Endothelial cell of umbilical vein (primary cell): ENCODE data around the gene UBXN6. TPM values are rescaled to one million over a fixed set of nuclear protein-coding genes. Genes with fewer than 3 reads are reported as not detected.

Source experiments
- BruUV-seq: library from RNA; stranded (reverse); fragments of 400-500 nt; replicated peaks from 2 replicates; lab custom pipeline; 2021; lab: Mats Ljungman, UMichigan
- CTCF ChIA-PET: fragments of 300-600, 350-600 bp; sonication (Branson Sonifier 250); formaldehyde crosslinking; loops from one replicate; lab custom pipeline; 2021; ENCODE audit warnings: antibody characterized with exemption, inconsistent platforms; lab: Charles Lee
- POLR2A ChIA-PET: fragments of 300-600, 350-600 bp; sonication (Branson Sonifier 250); formaldehyde crosslinking; loops from one replicate; lab custom pipeline; 2021; ENCODE audit warnings: antibody characterized with exemption, inconsistent platforms; lab: Charles Lee
- DNase-seq: peaks from one replicate; pipeline ENCODE4 v3.0.0-alpha.2; 2011; ENCODE audit warnings: low read depth, low spot score
- FAIRE-seq: peaks from 2 replicates; lab custom pipeline; 2011; peaks lifted over from hg19 to GRCh38; lab: Jason Lieb, UNC
- H2AFZ ChIP-seq: 2 replicates; pipeline ENCODE4 v1.6.0; 2012; ENCODE audit warnings: low read depth, low read length, control low read depth, inconsistent platforms
- H3K27ac ChIP-seq: 2 replicates; pipeline ENCODE4 v1.5.1; 2011; ENCODE audit warnings: low read depth, mild to moderate bottlenecking, control low read depth, low read length, moderate library complexity; ENCODE audit not compliant: insufficient read depth
- H3K27me3 ChIP-seq, 2 experiments: 2 replicates each; pipeline versions ENCODE4 v1.6.0 to v1.6.1; 2011; ENCODE audit warnings: low read length in 2 of 2, mixed read lengths in 1 of 2; ENCODE audit not compliant: control insufficient read depth in 2 of 2, insufficient read depth in 2 of 2
- H3K36me3 ChIP-seq, 2 experiments: 2 replicates in 1 of 2; 3 replicates in 1 of 2; pipeline ENCODE4 v1.5.1; 2011; ENCODE audit warnings: low read length in 2 of 2, mild to moderate bottlenecking in 1 of 2, moderate library complexity in 1 of 2; ENCODE audit not compliant: control insufficient read depth in 2 of 2, insufficient read depth in 2 of 2; ENCODE audit errors: extremely low read depth in 1 of 2
- H3K4me1 ChIP-seq: 3 replicates; pipeline ENCODE4 v1.5.1; 2011; ENCODE audit warnings: mild to moderate bottlenecking, low read length; ENCODE audit not compliant: control insufficient read depth, insufficient read depth; ENCODE audit errors: extremely low read depth
- H3K4me2 ChIP-seq: 2 replicates; pipeline ENCODE4 v1.6.1; 2011; ENCODE audit warnings: low read length, control low read depth, mixed read lengths; ENCODE audit not compliant: insufficient read depth
- H3K4me3 ChIP-seq, 3 experiments: fragments of 200-600 bp in 1 of 3; sonication (generic), shearing (Covaris generic) in 1 of 3; replicated peaks in 1 of 3; 2 replicates each; pipeline ENCODE4 v1.5.1; 2011 to 2016; ENCODE audit warnings: control low read depth in 3 of 3, low read length in 3 of 3, mild to moderate bottlenecking in 2 of 3, inconsistent platforms in 1 of 3, low read depth in 1 of 3, moderate library complexity in 1 of 3; ENCODE audit not compliant: insufficient read depth in 1 of 3
- H3K79me2 ChIP-seq: 2 replicates; pipeline ENCODE4 v1.6.0; 2012; ENCODE audit warnings: low read length, inconsistent platforms; ENCODE audit not compliant: control insufficient read depth, insufficient read depth
- H3K9ac ChIP-seq: replicated peaks from 2 replicates; pipeline ENCODE3; 2011; ENCODE audit warnings: low read length, control low read depth; ENCODE audit not compliant: insufficient read depth; ENCODE audit errors: extremely low read depth
- H3K9me1 ChIP-seq: replicated peaks from 3 replicates; pipeline ENCODE4 v1.6.0; 2011; ENCODE audit warnings: mild to moderate bottlenecking, low read length; ENCODE audit not compliant: control insufficient read depth, insufficient read depth; ENCODE audit errors: extremely low read depth
- H3K9me3 ChIP-seq: replicated peaks from 2 replicates; pipeline ENCODE4 v1.5.1; 2012; ENCODE audit warnings: low read length, inconsistent platforms; ENCODE audit not compliant: control insufficient read depth, insufficient read depth
- H4K20me1 ChIP-seq: replicated peaks from 2 replicates; pipeline ENCODE3; 2011; ENCODE audit warnings: mild to moderate bottlenecking, low read length; ENCODE audit not compliant: control insufficient read depth, insufficient read depth; ENCODE audit errors: extremely low read depth
- CTCF ChIP-seq, 2 donors: IDR thresholded peaks; 1 replicate in 1 of 2; 2 replicates in 1 of 2; pipeline ENCODE4 v1.5.1; 2011; ENCODE audit warnings: low read length in 2 of 2, mild to moderate bottlenecking in 2 of 2, moderate library complexity in 2 of 2, control low read depth in 1 of 2, inconsistent platforms in 1 of 2, low read depth in 1 of 2; ENCODE audit not compliant: insufficient read depth in 1 of 2; ENCODE audit errors: extremely low read depth in 1 of 2
- EZH2 ChIP-seq: IDR thresholded peaks from 2 replicates; pipeline ENCODE4 v1.6.1; 2012; ENCODE audit warnings: borderline replicate concordance, low read depth, mild to moderate bottlenecking, moderate library complexity, low read length, inconsistent platforms; ENCODE audit not compliant: severe bottlenecking
- FOS ChIP-seq: IDR thresholded peaks from 2 replicates; pipeline ENCODE4 v1.6.1; 2011; ENCODE audit warnings: mild to moderate bottlenecking, low read length, moderate library complexity, borderline replicate concordance; ENCODE audit not compliant: insufficient read depth
- GATA2 ChIP-seq: IDR thresholded peaks from 2 replicates; pipeline ENCODE4 v1.7.0; 2011; ENCODE audit warnings: low read depth, mild to moderate bottlenecking, moderate library complexity, mixed read lengths, low read length; ENCODE audit not compliant: insufficient read length, insufficient read depth
- JUN ChIP-seq: IDR thresholded peaks from 2 replicates; pipeline ENCODE4 v1.6.1; 2011; ENCODE audit warnings: borderline replicate concordance, low read depth; ENCODE audit not compliant: insufficient read length, insufficient read depth
- MAX ChIP-seq: IDR thresholded peaks from 2 replicates; pipeline ENCODE4 v1.6.1; 2011; ENCODE audit not compliant: insufficient read depth, insufficient read length
- MYC ChIP-seq: IDR thresholded peaks from one replicate; pipeline ENCODE4 v1.6.1; 2011; ENCODE audit warnings: mild to moderate bottlenecking, low read depth, low read length
- POLR2A ChIP-seq: IDR thresholded peaks from 2 replicates; pipeline ENCODE4 v1.6.1; 2012; ENCODE audit warnings: low read depth, mild to moderate bottlenecking, control low read depth, low read length
- POLR2AphosphoS5 ChIP-seq: IDR thresholded peaks from 2 replicates; pipeline ENCODE4 v1.6.1; 2012; ENCODE audit warnings: low read depth, mild to moderate bottlenecking, control low read depth, low read length, moderate library complexity; ENCODE audit not compliant: insufficient read depth
- dilution Hi-C: fragments of 300-500 bp; cut with MboI; formaldehyde crosslinking; loops from one replicate; pipeline ENCODE4 v1.15.0; 2019; ENCODE audit warnings: low sequenced_read_pairs; ENCODE audit not compliant: extremely low pct_ligation_motif_present
- intact Hi-C: fragments of 100-400 bp; cut with micrococcal nuclease; formaldehyde crosslinking; loops from one replicate; pipeline ENCODE4 v1.10.0; 2022
- polyA plus RNA-seq, 4 experiments: library from polyadenylated mRNA; depleted of rRNA in 3 of 4; stranded (reverse) in 3 of 4; unstranded in 1 of 4; fragments of >200 nt; gene quantifications; 2 replicates each; pipeline versions ENCODE4 v1.2.1 to v1.2.3, GENCODE V29; 2011 to 2012; ENCODE audit warnings: missing spikeins in 1 of 4
- total RNA-seq: library from RNA; stranded (reverse); gene quantifications from 2 replicates; pipeline ENCODE4 v1.2.3, GENCODE V29; 2021

UBXN6 gene
- total and polyA plus RNA-seq, 2 donors (not counting 3 experiments of a cell fraction or from before 2014, with no cell fraction given), result 78.5 to 93.7 TPM

- CTCF ChIA-PET, result interaction anchor here (1.2 kb wide), 1 partner anchor 15 kb away, joined by 4 read pairs; no protein-coding TSS in a partner anchor
- POLR2A ChIA-PET, result no interaction called here
- dilution Hi-C loops, result no loop called here
These were observed 37.1 kb upstream of the UBXN6 start for GRCh38 chr19:4494691-4495064.

More at GRCh38 chr19:4494691-4495064, 37.1 kb upstream of the UBXN6 start:
- no TSS peak for BruUV-seq
- Histone ChIP-seq H3K9ac (no peak overlapping the region), H4K20me1 (no peaks in the 10 kb centered on the region), H3K36me3 (peaks cover 2 to 48% of the 10 kb centered on the region in 2 experiments), H3K27me3 (no peaks in the 10 kb centered on the region), H3K9me1 (no peaks in the 10 kb centered on the region), H3K4me1 (no peaks in the 10 kb centered on the region), H3K9me3 (no peaks in the 10 kb centered on the region), H3K4me3 (no peak overlapping the region), H3K79me2 (no peaks in the 10 kb centered on the region), H3K4me2 (no peak overlapping the region), H3K27ac (no peak overlapping the region), H2AFZ (no peak overlapping the region)
- no peak for FAIRE-seq
- DNase-seq, result no peak
- intact Hi-C loops, result no loop called here
- TF ChIP-seq CTCF (IDR thresholded peaks at IDR 0.05; ENCODE audit: extremely low read depth in 1 of 2, insufficient read depth in 1 of 2, low read depth in 1 of 2, low read length in 2 of 2) (no peak), MAX (no peak), GATA2 (no peak), POLR2AphosphoS5 (no peak), JUN (no peak), EZH2 (no peak), MYC (no peak), POLR2A (no peak), FOS (no peak)
